HG03060 (cell line): Measurements from ENCODE around the gene ATF3.
A peak's percentile ranks its signal among the peaks of the same experiment; 100 is the strongest.
"Not testable (repeated sequence)": the region's sequence is repeated elsewhere in the genome, so short reads cannot be mapped to it uniquely, and the experiment has no call there.

Experiments used
- ATAC-seq: cut with Tn5 transposase; IDR thresholded peaks from one replicate; pipeline ENCODE4 v1.9.1; 2021; ENCODE audit warnings: low read depth, moderate number of reproducible peaks; ENCODE audit not compliant: unreplicated experiment

ATF3 gene

DNA sequence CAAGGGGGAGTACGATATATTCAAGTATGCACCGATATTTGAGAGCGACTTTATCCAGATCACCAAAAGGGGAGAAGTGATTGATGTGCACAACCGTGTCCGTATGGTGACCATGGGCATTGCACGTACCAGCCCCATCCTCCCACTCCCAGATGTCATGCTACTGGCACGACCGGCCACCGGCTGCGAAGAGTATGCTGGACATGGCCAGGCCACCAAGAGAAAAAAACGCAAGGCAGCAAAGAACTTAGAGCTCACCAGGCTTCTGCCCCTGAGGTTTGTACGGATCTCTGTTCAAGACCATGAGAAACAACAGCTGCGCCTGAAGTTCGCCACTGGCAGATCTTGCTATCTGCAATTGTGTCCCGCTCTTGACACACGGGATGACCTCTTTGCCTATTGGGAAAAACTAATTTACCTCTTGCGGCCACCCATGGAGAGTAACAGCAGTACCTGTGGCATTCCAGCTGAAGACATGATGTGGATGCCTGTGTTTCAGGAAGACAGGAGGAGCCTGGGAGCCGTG, 16.5 kb downstream of the ATF3 start:
- no peak for ATAC-seq

DNA sequence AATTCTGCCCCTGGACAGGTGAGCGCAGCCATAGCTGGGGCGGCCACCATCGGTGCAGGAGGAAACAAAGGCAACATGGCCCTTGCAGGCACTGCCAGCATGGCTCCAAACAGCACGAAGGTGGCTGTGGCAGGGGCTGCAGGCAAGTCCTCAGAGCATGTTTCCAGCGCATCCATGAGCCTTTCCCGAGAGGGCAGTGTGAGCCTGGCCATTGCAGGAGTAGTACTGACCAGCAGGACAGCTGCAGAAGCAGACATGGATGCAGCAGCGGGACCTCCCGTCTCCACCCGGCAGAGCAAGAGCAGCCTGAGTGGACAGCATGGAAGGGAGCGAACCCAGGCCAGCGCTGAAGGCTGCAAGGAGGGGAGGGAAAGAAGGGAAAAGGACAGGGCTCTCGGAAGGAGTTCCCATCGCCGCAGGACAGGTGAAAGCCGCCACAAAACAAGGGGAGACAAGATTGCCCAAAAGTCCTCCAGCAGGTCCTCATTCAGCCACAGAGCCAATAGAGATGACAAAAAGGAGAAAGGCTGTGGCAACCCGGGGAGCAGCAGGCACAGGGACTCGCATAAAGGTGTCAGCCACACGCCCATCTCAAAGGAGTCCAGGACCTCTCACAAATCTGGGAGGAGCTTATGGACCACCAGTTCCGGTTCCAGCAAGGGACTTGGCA, 17.4 kb downstream of the ATF3 start:
- ATAC-seq: no peak

DNA sequence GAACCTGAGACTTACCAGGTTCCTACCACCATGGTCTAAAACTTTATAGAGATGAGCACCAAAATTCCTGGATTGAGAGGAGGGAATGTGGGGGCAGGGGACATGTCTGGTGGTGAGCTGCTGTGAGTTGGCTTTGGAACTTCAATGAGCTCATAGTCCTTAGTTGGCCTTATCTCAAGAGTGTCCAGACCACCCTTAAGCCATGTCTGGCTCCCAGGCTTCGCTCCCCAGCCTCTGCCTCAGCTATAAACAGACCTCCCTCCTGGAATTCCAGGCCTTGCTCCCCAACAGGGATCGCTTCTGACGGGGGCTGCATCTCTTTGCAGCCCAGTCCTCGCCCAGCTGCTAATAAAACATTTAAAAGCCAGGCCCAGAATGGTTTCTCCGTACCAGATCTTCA, 19.5 kb downstream of the ATF3 start:
- no peak for ATAC-seq

DNA sequence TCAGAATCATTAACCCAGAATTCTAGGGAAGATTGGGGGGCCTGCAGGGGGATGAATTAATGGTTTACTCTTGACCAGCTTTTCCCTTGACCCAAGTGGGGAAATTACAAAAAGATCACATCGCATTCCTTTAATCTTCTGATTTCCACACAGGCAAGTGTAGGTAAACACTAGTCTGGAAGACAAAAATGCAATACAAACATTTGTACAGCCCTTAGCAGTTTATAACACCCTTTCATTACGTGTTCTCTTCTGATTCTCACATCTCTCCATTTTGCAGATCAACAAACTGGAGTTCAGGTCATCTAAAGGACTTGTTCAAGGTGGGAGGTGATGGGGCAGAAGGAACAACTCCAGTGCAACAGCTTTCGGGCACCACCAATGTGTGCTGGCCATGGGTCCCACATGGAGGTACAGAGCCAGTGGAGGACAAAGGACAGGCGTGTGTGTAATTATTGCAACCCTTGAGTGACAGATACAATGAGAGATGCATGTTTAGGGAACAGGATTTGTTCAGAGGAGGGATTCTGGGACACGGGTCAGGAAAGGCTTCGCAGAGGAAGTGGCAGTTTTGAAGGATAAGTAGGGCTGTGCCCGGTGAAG, 20.4 kb downstream of the ATF3 start:
- no peak for ATAC-seq

DNA sequence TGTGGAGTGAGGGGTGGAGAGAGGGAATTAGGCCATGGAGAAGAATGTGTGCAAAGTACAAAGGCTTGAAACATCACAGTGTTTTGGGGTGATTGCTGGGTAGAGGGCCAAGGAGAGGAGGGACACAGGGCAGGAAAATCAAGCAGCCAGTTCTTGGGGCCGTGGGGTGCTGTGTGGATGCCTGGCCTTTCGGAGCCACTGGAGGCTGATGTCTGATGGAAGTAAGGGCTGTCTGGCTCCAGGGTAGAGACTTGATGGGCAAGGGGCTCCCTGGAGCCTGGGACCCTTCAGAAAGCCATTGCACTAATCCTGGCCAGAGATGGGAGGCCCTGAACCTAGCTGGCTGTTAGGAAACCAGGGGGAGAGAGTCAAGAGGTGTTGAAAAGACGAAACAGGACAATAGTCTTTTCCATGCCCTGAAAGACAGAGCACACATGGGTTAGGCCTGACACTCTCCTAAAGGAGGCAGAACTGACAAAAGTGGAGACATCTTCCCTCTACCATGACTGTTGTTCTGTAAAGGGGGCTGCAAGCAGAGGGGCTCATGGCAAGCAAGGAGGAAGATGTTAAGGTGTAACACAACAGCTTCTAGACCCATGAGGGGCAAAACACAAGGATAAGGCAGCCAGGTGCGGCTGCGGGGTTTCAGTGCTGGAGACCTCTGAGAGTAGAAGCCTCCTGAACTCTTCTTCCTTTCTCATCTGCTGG, 21.0 kb downstream of the ATF3 start:
- ATAC-seq: no peak

DNA sequence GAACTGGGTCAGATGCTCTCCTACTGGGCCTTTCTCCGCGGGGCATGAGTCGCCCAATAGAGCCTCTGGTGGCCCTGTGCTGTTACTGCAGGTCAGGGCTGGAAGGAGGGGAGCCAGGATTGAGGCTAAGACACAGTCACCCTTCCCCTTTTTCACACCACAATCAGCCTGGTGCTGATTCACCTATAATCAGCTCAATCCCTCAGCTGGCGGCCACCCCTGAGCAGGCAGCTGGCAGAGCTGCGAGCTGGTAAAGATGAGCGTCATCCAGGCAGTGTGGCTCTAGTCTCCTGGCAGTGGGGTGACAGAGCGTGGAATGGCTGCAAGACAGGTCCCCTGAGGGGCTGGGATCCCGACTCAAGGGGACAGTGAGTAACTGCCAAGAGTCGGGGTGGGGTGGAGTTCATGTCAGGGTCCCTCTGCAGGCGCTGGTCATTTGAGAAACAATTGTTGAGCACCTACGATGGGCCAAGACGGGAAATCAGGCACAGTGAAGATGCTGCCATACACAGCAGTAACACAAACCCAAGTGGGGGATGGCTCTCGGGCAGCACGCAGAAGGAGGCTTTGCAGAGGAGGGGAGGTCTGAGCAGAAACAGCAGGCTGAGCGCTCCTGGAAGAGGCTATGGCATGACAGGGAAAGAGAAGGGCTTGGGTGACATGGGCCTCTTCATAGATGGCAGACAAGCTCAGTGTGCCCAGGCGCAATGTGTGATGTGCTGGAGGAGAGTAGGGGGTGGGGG, 21.8 kb downstream of the ATF3 start:
- peak; percentile 81 for ATAC-seq

DNA sequence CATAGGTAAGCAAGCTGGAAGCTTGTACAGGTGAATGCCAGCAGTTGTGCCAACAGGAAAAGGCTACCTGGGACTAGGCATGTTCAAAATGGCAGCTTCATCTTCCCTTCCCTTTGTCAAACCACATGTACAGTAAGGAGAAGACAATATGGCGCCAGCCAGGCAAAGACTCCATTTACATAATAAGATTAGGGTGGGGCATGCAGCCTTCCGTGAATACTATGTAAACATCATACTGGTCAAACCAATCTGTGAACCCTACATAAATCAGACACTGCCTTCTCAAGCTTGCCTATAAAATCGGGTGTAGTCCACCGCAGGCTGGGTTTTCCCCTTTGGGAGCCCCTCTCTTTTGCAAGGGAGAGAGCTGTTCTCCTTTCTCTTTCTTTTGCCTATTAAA, 24.6 kb downstream of the ATF3 start:
- no peak for ATAC-seq

DNA sequence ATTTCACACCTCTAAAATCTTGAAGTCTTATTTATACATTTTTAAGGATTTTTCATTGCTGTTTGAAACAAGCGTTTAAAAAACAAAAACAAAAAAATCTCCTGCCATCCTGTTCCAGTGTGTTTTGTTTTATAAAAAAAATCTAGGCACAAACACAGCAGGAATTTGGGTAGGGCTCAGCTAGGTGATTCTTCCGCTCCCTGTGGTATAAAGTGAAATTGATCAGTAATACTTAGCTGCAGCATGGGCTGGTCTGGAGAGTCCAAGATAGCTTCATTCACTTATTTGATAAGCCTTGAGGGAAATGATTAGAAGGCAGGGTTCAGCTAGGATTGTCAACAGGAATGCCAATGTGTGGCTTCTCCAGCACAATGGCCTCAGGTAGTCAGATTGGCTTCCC, 25.7 kb downstream of the ATF3 start:
- no peak for ATAC-seq

DNA sequence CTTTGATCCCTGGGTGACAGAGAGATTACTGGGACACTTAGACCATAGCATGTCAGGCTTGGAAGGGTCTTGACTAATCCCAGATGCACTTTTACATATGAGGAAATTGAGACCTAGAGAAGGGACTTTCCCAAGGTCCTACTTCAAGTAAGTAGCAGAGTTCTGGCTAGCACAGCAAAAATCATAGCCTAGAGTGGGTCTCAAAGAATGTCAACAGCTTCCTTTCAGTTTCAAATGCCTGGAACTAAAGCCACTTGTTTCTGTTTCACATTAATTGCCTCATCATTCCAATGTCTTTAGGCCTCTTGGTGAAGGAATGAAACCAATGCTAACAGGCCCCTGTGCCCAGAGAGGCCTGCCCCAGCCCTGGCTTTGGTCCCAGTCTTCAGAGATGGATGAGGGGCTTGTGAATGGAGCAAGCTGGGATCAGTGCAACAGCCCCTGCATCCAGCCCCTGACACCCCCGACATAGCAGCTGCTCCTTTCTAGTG, 26.6 kb downstream of the ATF3 start:
- ATAC-seq: no peak

DNA sequence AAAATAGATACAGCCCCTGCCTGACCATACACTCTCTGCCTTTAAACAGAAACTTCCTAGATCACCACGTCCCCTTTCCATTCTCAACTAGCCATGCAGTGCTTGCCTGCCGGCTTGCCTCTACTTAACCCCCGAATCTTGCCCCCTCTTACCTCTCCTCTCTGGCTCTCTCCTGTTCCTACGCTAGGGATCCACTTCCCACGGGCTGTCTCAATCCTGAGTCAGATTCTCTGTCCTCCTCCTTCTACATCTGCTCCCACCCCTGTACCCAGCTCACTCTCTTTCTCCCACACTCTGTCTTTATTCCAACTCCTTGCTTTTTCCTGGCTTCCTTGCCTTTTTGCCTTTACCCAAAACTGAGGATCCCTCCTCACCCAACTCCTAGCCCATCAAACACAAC, 29.3 kb downstream of the ATF3 start:
- no peak for ATAC-seq

DNA sequence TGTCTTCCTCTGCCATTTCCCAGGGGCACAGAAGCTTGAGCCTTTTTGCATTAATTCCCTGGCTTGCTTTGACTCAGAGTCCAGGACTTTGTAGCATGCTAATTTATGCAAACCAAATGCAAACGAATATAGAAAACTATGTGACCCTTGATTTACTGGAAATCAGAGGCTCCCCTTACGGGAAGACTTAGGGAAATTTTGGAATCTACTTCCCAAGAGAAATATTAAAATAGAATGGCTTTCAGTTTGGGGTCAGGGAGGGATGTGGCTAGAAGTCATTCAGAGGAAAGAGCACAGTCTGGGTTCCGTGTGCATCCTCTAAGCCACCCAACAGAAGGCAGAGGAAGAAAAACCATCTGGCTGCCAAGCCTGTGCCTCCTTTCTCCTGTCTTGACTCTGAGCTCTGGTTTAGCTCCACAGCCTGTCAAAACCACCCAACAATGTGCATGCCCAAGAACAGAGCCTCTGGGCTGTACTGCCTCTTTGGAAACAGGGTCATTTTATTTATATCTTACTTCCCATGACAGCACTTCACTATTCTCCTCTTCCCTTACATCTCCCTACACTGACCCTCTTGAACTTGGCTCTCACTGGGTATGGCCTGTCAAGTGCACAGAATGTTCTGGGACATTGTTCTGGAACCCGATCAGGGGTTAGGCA, 30.1 kb downstream of the ATF3 start:
- ATAC-seq: no peak

DNA sequence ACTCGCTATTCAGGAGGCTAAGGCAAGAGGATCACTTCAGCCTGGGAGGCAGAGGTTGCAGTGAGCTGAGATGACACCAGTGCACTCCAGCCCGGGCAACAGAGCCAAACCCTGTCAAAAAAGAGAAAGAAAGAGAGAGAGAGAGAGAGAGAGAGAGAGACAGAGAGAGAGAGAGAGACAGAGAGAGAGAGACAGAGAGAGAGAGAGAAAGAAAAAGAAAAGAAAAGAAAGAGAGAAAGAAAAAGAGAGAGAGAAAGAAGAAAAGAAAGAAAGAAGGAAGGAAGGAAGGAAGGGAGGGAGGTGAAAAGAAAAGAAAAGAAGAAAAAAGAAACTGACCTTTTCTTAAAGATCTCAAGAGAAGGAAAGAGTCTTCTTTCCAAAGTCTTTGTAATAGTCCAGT, 31.0 kb downstream of the ATF3 start:
- ATAC-seq: not testable (repeated sequence)

DNA sequence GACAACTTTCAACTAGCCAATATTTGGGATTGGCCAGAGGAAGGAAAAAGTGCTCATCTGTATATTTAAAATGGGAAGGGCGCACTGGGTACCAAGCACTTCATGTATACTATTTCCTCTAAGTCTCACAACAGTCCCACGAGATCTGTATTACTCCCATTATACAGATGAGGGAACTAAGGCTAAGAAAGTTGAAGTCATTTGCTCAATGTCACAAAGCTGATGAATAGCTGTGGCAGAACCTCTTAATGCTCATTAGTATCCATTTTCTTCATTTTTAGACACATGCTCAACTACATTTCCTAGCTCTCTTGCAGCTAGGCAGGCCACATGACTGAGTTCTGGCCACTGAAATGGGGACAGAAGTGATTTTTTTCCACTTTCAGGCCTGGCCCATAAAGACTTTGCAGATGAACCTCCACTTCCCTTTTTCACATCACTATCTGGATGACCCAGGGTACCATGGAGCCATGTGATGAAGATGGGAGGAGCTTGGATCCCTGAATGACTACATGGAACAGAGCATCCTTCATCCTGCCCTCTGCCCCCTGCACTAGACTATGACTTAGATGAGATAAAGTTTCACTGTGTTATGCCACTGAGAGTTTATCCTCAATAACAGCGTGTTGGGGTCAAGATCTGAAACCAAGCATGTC, 31.8 kb downstream of the ATF3 start:
- no peak for ATAC-seq

DNA sequence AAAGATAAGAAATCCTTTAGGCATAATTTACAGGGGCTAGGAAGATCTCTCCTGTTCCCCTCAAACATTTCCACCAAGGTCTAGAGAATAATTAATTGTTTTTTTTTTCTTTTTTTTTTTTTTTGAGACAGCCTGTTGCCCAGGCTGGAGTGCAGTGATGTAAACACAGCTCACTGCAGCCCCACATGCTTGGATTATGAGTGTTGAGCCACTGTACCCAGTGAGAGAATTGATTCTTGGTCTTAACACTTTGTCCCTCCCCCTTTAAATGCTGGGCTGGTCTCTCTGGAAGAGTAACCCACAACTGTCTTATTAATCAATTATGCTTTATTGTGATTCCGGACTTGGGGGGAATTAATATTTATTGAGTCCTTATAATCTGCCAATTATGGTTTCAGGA, 33.4 kb downstream of the ATF3 start:
- ATAC-seq: no peak

DNA sequence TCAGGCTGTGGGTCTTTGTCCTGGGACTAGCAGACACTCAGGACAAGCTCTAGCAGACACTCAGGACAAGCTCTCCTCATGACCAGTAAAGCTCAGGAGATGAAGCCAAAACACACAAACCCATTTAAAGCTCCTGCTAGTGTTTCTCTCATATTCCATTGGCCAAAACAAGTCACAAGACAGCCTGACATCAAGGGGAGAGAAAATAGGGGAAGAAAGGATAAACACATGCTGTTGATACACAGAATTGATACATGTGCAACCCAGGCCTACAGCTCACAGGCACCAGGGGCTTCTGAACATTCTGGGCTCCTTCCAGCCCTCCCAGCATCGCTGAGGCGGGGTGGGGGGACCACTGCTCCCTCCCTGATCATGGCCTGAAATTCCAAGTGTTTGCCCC, 35.3 kb downstream of the ATF3 start:
- no peak for ATAC-seq

DNA sequence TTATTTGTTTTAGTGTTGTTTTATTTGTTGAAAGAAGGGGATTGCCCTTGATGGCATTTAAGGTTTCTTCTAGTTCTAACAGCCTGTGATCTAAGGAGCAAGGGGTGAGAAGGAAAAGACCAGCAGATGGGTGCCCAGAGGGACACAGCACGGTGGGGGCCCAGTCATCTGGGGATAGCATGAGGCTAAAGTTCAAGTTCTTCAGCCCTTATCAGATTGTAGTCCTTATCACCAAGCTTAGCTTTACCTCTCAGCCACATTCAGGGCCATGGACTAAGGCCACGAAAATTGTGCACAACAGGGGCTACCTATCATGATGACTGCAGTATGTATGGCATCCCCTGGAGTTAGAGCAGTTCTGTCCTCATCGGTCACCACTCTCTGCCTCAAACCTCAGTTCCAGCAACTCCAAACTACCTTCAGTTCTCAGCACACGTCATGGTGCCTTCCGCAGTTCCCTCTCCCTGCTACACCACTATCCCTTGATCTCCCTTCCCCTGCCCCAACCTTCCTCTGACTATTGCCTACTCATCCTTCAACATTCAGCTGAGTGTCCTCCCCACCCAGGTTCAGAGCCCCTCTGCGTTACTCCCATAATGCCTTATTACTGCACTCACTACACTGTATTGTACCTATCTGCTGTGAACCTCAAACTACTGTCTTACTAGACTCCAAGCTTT, 36.4 kb downstream of the ATF3 start:
- no peak for ATAC-seq

DNA sequence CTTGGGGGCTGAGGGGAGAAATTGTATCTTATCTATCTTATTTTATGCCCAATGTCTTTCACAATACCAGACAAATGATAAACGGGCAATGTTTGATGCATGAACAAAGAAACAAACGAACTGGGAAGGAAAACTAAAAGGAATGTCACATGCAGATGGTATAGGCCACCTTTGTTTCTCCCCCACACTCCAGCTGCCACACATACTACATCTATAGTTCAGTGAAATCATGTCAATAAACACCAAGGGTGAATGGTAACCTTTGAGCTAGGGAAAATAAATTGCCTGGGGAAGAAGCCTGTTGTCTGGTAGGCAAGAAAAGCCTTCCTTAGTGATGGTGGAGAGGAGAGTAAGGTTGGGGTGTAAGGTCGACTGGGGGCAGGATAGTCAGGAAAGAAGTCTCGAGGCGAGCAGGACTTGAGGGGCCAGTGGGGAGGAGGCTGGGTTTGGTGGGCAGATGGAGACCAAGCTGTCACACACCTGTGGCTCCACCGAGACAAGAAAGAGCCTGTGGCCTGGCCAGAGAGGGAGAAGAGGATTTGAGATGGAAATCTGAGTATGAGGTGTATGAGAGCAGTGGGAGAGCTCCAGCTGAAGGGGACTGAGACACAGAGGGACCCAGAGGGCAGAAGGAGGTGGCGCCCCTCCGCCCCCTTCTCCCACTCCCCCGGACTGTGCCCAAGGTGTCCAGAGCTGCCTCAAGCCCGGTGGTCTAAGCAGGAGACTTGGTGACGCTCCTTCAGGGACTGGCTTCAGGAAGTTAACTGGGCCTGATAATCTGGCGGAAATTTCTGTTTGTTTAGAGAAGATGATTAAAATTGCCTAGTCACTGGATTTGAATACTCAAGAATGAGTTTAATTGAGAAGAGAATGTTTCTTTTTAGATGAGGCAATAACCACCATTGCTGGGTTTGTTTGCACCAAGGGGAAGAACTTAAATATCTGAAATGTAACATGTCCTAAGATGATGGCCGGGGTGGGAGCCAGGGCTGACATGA, 37.3 kb downstream of the ATF3 start:
- ATAC-seq: no peak

DNA sequence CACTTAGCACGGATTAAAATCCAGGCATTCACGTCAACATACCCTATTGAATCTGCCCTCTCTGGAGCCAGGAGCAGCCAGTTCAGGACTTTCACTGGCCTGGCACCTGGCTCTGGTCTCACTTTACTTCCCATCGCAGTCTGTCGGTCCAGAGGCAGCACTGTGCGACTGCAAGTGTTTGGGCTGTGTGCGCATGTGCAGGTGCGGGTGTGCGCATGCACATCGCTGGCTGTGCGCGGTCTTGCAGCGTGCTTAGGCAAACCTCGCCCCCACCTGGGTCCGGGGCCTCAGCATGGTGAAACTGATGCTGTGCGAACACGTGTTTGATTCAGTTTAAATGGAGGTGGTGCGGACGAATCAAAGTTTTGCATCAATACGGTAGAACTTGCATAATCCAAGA, 38.0 kb downstream of the ATF3 start:
- no peak for ATAC-seq
